Measurements from ENCODE around the gene MGAT5. TPM values are rescaled to one million over a fixed set of nuclear protein-coding genes. Genes with fewer than 3 reads are reported as not detected.
"Not testable (repeated sequence)": the region's sequence is repeated elsewhere in the genome, so short reads cannot be mapped to it uniquely, and the experiment has no call there.

Gene MGAT5
- total RNA-seq, 1 experiment from 2014 or later, result 34.0 TPM

DNA sequence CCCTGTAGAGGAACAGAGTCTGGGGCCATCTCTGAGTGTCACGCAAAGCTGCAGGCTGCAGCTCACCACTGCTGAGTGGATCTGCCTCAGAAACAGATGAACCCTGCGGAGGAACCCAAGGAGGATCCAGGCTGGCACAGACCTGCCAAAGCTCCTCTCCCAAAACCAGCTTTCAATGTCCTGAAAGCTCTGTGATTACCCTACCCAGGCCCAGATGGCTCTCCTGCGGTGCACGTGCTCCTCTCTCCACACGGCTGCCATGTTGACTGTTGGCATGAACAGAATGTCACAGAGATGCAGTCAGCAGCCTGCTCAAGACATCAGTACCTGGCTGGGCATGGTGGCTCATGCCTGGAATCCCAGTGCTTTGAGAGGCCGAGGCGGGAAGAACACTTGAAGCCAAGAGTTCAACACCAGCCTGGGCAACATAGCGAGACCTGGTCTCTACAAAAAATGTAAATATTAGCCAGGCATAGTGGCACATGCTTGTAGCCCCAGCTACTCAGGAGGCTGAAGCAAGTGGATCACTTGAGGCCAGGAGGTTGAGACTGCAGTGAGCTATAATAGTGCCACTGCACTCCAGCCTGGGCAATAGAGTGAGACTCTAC is 216.8 kb downstream of the MGAT5 start (continued):
- no peak for TF ChIP-seq SIN3A (IDR thresholded peaks at IDR 0.05; ENCODE audit: low read depth)
- TF ChIP-seq, protein P1, sequence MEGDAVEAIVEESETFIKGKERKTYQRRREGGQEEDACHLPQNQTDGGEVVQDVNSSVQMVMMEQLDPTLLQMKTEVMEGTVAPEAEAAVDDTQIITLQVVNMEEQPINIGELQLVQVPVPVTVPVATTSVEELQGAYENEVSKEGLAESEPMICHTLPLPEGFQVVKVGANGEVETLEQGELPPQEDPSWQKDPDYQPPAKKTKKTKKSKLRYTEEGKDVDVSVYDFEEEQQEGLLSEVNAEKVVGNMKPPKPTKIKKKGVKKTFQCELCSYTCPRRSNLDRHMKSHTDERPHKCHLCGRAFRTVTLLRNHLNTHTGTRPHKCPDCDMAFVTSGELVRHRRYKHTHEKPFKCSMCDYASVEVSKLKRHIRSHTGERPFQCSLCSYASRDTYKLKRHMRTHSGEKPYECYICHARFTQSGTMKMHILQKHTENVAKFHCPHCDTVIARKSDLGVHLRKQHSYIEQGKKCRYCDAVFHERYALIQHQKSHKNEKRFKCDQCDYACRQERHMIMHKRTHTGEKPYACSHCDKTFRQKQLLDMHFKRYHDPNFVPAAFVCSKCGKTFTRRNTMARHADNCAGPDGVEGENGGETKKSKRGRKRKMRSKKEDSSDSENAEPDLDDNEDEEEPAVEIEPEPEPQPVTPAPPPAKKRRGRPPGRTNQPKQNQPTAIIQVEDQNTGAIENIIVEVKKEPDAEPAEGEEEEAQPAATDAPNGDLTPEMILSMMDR (IDR thresholded peaks at IDR 0.05 in 2 of 3, conservative IDR thresholded peaks at IDR 0.05 in 1 of 3; ENCODE audit: borderline replicate concordance in 1 of 3, insufficient read depth in 1 of 3, low read depth in 2 of 3, low read length in 2 of 3), result no peak

DNA sequence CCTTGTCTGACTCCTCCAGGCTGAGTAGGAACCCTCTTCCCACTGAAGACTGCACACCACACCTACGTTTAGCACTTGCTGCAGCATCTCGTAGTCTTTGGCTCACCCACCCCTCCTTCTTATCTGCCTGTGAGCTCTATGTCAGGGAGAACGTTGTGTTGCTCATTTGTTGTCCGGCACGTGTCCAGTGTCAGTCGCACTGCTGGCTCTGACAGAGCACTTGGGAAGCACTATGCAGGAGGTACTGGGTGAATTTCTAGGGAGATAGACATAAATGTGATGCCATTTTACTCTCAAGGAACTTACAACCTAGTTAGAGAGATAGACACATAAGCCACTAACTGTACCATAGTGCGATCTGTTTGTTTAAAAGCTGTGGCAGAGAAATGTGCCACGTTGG is 223.1 kb downstream of the MGAT5 start:
- H3K4me3 ChIP-seq (replicated peaks in 1 of 2; ENCODE audit: low read depth in 1 of 2, low read length in 2 of 2); RAD21 ChIA-PET (ENCODE audit: low non-redundant PET in 1 of 2, low total read pairs in 2 of 2, uncharacterized antibody in 2 of 2, unreplicated experiment in 2 of 2); CTCF ChIA-PET; BruUV-seq (replicated peaks); H3K9me2 ChIP-seq (ENCODE audit: insufficient read depth); H3K36me3 ChIP-seq (ENCODE audit: control insufficient read depth in 1 of 2, insufficient read depth in 2 of 2, low read length in 2 of 2); H2AFZ ChIP-seq (ENCODE audit: low read depth, low read length, poor library complexity, severe bottlenecking); ATAC-seq; H3K4me1 ChIP-seq (ENCODE audit: control insufficient read depth in 1 of 2, insufficient read depth in 2 of 2, low read length in 2 of 2); H3K4me2 ChIP-seq (ENCODE audit: low read length); H4K20me1 ChIP-seq (ENCODE audit: insufficient read depth); H3K9me3 ChIP-seq (ENCODE audit: control insufficient read depth in 1 of 2, insufficient read depth in 1 of 2, low read depth in 1 of 2, low read length in 2 of 2); DNase-seq (ENCODE audit: low read depth, low spot score); H3K27ac ChIP-seq (ENCODE audit: low read depth, low read length); H3K9ac ChIP-seq (ENCODE audit: low read length); intact Hi-C loops (cut with micrococcal nuclease); H3K27me3 ChIP-seq (ENCODE audit: insufficient read depth, low read length); H3K79me2 ChIP-seq (ENCODE audit: insufficient read depth, low read length); POLR2A ChIA-PET: not testable (repeated sequence)

DNA sequence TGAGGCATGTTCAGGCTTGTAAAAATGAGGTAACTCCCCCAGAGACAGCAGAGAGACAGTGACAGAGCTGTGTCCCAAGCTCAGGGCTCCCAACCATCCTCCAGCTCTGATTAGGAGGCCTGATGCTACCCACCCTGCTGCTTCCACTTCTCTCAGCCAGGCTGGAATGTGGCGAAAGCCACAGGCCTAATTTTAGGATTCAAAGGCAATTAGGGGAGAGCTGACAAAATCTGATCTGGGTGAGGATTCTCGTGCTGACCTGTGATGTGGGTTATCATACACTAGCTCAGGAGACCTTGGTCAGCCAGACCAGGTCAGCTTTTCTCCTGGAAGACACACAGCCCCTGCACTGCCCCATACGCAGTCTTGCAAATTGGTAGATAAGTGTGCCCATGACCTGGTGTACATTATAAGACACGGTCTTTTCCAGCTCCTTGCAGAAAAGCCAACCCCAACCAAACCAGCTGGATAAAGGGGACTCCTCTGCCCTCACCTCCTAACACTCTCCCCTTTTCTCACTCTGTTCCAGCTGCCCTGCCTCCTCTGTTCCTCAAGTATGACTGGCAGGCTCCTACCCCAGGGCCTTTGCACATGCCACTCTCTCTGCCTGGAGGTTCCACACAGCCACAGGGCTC is 225.9 kb downstream of the MGAT5 start:
- no peaks in the 10 kb centered on the region for H4K20me1 ChIP-seq (ENCODE audit: insufficient read depth)
- intact Hi-C loops (cut with micrococcal nuclease), result no loop called here
- H3K27ac ChIP-seq (ENCODE audit: low read depth, low read length), result no peak overlapping the region
- DNase-seq (ENCODE audit: low read depth, low spot score) (no peak), ATAC-seq (no peak)
- no peak overlapping the region for H3K4me3 ChIP-seq (replicated peaks in 1 of 2; ENCODE audit: low read depth in 1 of 2, low read length in 2 of 2)
- no peaks in the 10 kb centered on the region for H3K4me1 ChIP-seq (ENCODE audit: control insufficient read depth in 1 of 2, insufficient read depth in 2 of 2, low read length in 2 of 2)
- H3K27me3 ChIP-seq (ENCODE audit: insufficient read depth, low read length), result no peaks in the 10 kb centered on the region
- RAD21 ChIA-PET (ENCODE audit: low non-redundant PET in 1 of 2, low total read pairs in 2 of 2, uncharacterized antibody in 2 of 2, unreplicated experiment in 2 of 2), result no interaction called here
- no peak overlapping the region for H2AFZ ChIP-seq (ENCODE audit: low read depth, low read length, poor library complexity, severe bottlenecking)
- H3K9me3 ChIP-seq (ENCODE audit: control insufficient read depth in 1 of 2, insufficient read depth in 1 of 2, low read depth in 1 of 2, low read length in 2 of 2), result no peaks in the 10 kb centered on the region
- BruUV-seq (replicated peaks), result no TSS peak
- TF ChIP-seq, protein P1 (IDR thresholded peaks at IDR 0.05 in 2 of 3, conservative IDR thresholded peaks at IDR 0.05 in 1 of 3; ENCODE audit: borderline replicate concordance in 1 of 3, insufficient read depth in 1 of 3, low read depth in 2 of 3, low read length in 2 of 3), result no peak
- H3K9me2 ChIP-seq (ENCODE audit: insufficient read depth), result no peaks in the 10 kb centered on the region
- no peak overlapping the region for H3K4me2 ChIP-seq (ENCODE audit: low read length)
- CTCF ChIA-PET, result no interaction called here
- POLR2A ChIA-PET, result no interaction called here
- no peaks in the 10 kb centered on the region for H3K79me2 ChIP-seq (ENCODE audit: insufficient read depth, low read length)
- no peak overlapping the region for H3K9ac ChIP-seq (ENCODE audit: low read length)
- no peaks in the 10 kb centered on the region for H3K36me3 ChIP-seq (ENCODE audit: control insufficient read depth in 1 of 2, insufficient read depth in 2 of 2, low read length in 2 of 2)

All from HCT116 (cell line).